IMR-90 (cell line): Measurements from ENCODE around the gene PSMD4. TPM values are rescaled to one million over a fixed set of nuclear protein-coding genes. Genes with fewer than 3 reads are reported as not detected.

Source experiments
- ATAC-seq: fragments of 200-7000 bp; cut with Tn5 transposase; 2 replicates; pipeline ENCODE4 v1.9.1; 2020; ENCODE audit warnings: low read depth, mild to moderate bottlenecking, moderate library complexity
- BruUV-seq: library from RNA; stranded (reverse); fragments of 400-500 nt; replicated peaks from 2 replicates; lab custom pipeline; 2021; lab: Mats Ljungman, UMichigan
- CTCF ChIA-PET: fragments of 300-600 bp; formaldehyde crosslinking; extraction: SDS; loops from one replicate; lab custom pipeline; 2021; ENCODE audit warnings: antibody characterized with exemption; lab: Yijun Ruan, JAX
- POLR2A ChIA-PET: fragments of 300-600 bp; sonication (Branson Sonifier 250); formaldehyde crosslinking; loops from one replicate; lab custom pipeline; 2022; ENCODE audit warnings: antibody characterized with exemption; ENCODE audit not compliant: unreplicated experiment; lab: Charles Lee
- DNase-seq: peaks from one replicate; pipeline ENCODE4 v3.0.0; 2013
- H2AFZ ChIP-seq: replicated peaks from 2 replicates; pipeline ENCODE3; 2013; ENCODE audit warnings: low read length, mild to moderate bottlenecking; ENCODE audit not compliant: poor library complexity
- H2AK5ac ChIP-seq: 2 replicates; pipeline ENCODE4 v1.6.1; 2013; ENCODE audit warnings: low read depth, low read length, inconsistent platforms
- H2AK9ac ChIP-seq: replicated peaks from 2 replicates; pipeline ENCODE3; 2013; ENCODE audit warnings: mild to moderate bottlenecking, low read depth, low read length, moderate library complexity; ENCODE audit not compliant: poor library complexity
- H2BK120ac ChIP-seq: 2 replicates; pipeline ENCODE4 v1.6.1; 2013; ENCODE audit warnings: low read depth, low read length, inconsistent platforms
- H2BK15ac ChIP-seq: 3 replicates; pipeline ENCODE4 v1.6.1; 2013; ENCODE audit warnings: low read depth, low read length, inconsistent platforms
- H2BK20ac ChIP-seq: 2 replicates; pipeline ENCODE4 v1.6.1; 2013; ENCODE audit warnings: low read depth, mild to moderate bottlenecking, inconsistent platforms, low read length, moderate library complexity
- H2BK5ac ChIP-seq: 2 replicates; pipeline ENCODE4 v1.6.1; 2013; ENCODE audit warnings: mild to moderate bottlenecking, low read depth, low read length, inconsistent platforms; ENCODE audit not compliant: poor library complexity, severe bottlenecking
- H3K14ac ChIP-seq: replicated peaks from 2 replicates; pipeline ENCODE4 v1.6.1; 2013; ENCODE audit warnings: low read depth, low read length, inconsistent platforms
- H3K18ac ChIP-seq: 2 replicates; pipeline ENCODE4 v1.6.1; 2013; ENCODE audit warnings: low read depth, low read length, control low read depth
- H3K23ac ChIP-seq: 2 replicates; pipeline ENCODE4 v1.6.1; 2013; ENCODE audit warnings: low read depth, low read length, inconsistent platforms
- H3K27ac ChIP-seq: 2 replicates; pipeline ENCODE4 v1.5.1; 2013; ENCODE audit warnings: mild to moderate bottlenecking, control low read depth, low read length; ENCODE audit not compliant: insufficient read depth
- H3K27me3 ChIP-seq: 2 replicates; pipeline ENCODE4 v1.6.1; 2013; ENCODE audit warnings: low read length; ENCODE audit not compliant: control insufficient read depth, insufficient read depth
- H3K36me3 ChIP-seq: 2 replicates; pipeline ENCODE4 v1.6.1; 2013; ENCODE audit warnings: low read length, mixed read lengths; ENCODE audit not compliant: control insufficient read depth, insufficient read depth
- H3K4ac ChIP-seq: 2 replicates; pipeline ENCODE4 v1.6.1; 2013; ENCODE audit warnings: low read depth, low read length, inconsistent platforms
- H3K4me1 ChIP-seq: 2 replicates; pipeline ENCODE4 v1.6.1; 2013; ENCODE audit warnings: low read length, mixed read lengths; ENCODE audit not compliant: control insufficient read depth, insufficient read depth
- H3K4me2 ChIP-seq: 2 replicates; pipeline ENCODE4 v1.6.1; 2013; ENCODE audit warnings: low read depth, mild to moderate bottlenecking, control low read depth, low read length, moderate library complexity
- H3K4me3 ChIP-seq: 2 replicates; pipeline ENCODE4 v1.5.1; 2013; ENCODE audit warnings: low read depth, mild to moderate bottlenecking, control low read depth, low read length, moderate library complexity; ENCODE audit not compliant: insufficient read depth
- H3K56ac ChIP-seq: 2 replicates; pipeline ENCODE4 v1.6.1; 2013; ENCODE audit warnings: low read length, inconsistent platforms; ENCODE audit not compliant: insufficient read depth; ENCODE audit errors: extremely low read depth
- H3K79me1 ChIP-seq, 2 experiments: 2 replicates each; pipeline ENCODE4 v1.6.1; 2013; ENCODE audit warnings: low read length in 2 of 2, inconsistent platforms in 1 of 2, low read depth in 1 of 2
- H3K9ac ChIP-seq: 2 replicates; pipeline ENCODE4 v1.6.1; 2013; ENCODE audit warnings: low read depth, low read length, control low read depth
- H3K9me1 ChIP-seq: 2 replicates; pipeline ENCODE4 v1.6.1; 2013; ENCODE audit warnings: low read length, inconsistent platforms; ENCODE audit not compliant: insufficient read depth
- H3K9me3 ChIP-seq: 2 replicates; pipeline ENCODE4 v1.6.1; 2013; ENCODE audit warnings: low read length; ENCODE audit not compliant: control insufficient read depth, insufficient read depth
- H4K20me1 ChIP-seq: 2 replicates; pipeline ENCODE4 v1.6.1; 2013; ENCODE audit warnings: low read length, inconsistent platforms; ENCODE audit not compliant: insufficient read depth
- H4K5ac ChIP-seq: 2 replicates; pipeline ENCODE4 v1.6.1; 2013; ENCODE audit warnings: mild to moderate bottlenecking, low read depth, low read length, control low read depth
- H4K8ac ChIP-seq, 2 experiments: 2 replicates each; pipeline ENCODE4 v1.6.1; 2013; ENCODE audit warnings: low read depth in 2 of 2, low read length in 2 of 2, control low read depth in 1 of 2, inconsistent platforms in 1 of 2
- H4K91ac ChIP-seq: 2 replicates; pipeline ENCODE4 v1.6.1; 2013; ENCODE audit warnings: low read depth, low read length, inconsistent platforms; ENCODE audit not compliant: insufficient read depth
- BHLHE40 ChIP-seq: fragments of 150-350 bp; IDR thresholded peaks from 2 replicates; pipeline ENCODE4 v1.6.1; 2016; ENCODE audit warnings: mild to moderate bottlenecking, low read depth, low read length
- RCOR1 ChIP-seq: IDR thresholded peaks from 2 replicates; pipeline ENCODE4 v1.6.1; 2012; ENCODE audit warnings: mild to moderate bottlenecking, low read length, improper control_type of control experiment; ENCODE audit not compliant: insufficient replicate concordance
- WGBS, 2 experiments: methylation state at CpG; one replicate each; pipeline versions ENCODE4 v1.1.5 to v1.1.7; 2013; ENCODE audit warnings: missing lambda C conversion rate in 2 of 2; ENCODE audit not compliant: insufficient read length in 1 of 2; ENCODE audit errors: extremely low coverage in 2 of 2; 5-methylcytosine and 5-hydroxymethylcytosine counted together
- dilution Hi-C: fragments of 300-500 bp; cut with HindIII; formaldehyde crosslinking; loops from one replicate; pipeline ENCODE4 v1.14.3; 2018; ENCODE audit warnings: low sequenced_read_pairs; ENCODE audit not compliant: unreplicated experiment
- in situ Hi-C: fragments of 300-500 bp; cut with MboI; formaldehyde crosslinking; loops from 3 replicates; pipeline ENCODE4 v1.14.3; 2019; ENCODE audit warnings: low sequenced_read_pairs, inconsistent platforms, mixed read lengths
- intact Hi-C: fragments of 100-400 bp; cut with micrococcal nuclease; formaldehyde crosslinking; loops from 2 replicates; pipeline ENCODE4 v1.10.0; 2022
- polyA plus RNA-seq, 3 experiments: library from polyadenylated mRNA; depleted of rRNA; stranded (reverse); fragments of >200 nt; gene quantifications; 2 replicates each; pipeline ENCODE4 v1.2.3, GENCODE V29; 2012; ENCODE audit warnings: low replicate concordance in 1 of 3
- total RNA-seq: library from RNA; depleted of rRNA; stranded (reverse); fragments of >200 nt; gene quantifications from 2 replicates; pipeline ENCODE4 v1.2.3, GENCODE V29; 2012

PSMD4 gene
- total and polyA plus RNA-seq, 2 of the 4 experiments (the other 2 are of a cell fraction), result 289 to 314 TPM

DNA sequence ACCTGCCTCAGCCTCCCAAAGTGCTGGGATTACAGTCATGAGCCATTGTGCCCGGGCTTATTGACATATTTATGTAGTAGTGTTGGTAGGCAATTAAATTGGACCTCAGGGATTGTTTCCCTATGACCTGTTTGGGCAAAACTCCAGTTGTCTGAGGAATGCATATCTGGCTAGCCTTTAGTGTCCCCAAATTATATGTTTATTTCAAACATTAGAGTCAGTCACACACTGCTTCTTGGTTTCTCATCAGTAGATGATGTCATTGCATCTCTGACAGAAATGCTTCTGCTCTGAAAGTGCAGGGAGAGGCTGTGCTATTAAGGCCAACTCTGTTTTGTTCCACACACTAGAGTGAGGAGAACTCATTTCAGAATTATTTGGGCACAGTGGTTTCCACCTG, 43.7 kb upstream of the PSMD4 start:
- H2AFZ ChIP-seq, result no peak overlapping the region
- no peak overlapping the region for H3K56ac ChIP-seq
- no peak overlapping the region for H3K23ac ChIP-seq
- H2BK120ac ChIP-seq, result no peak overlapping the region
- peaks cover 32% of the 10 kb centered on the region for H3K36me3 ChIP-seq
- WGBS, 2 experiments, result no CpG with 5 or more reads among the region's 1 CpG
- no peaks in the 10 kb centered on the region for H3K27me3 ChIP-seq
- POLR2A ChIA-PET, result no interaction called here
- no TSS peak for BruUV-seq
- H3K27ac ChIP-seq, result 0 out of 2 replicates have a peak overlapping the region, but pooled peaks have one; percentile 4
- peaks cover 77% of the 10 kb centered on the region for H4K20me1 ChIP-seq
- no peak overlapping the region for H2BK5ac ChIP-seq
- dilution Hi-C loops (no loop called here), in situ Hi-C loops (no loop called here), intact Hi-C loops (no loop called here)
- H3K4me2 ChIP-seq, result no peak overlapping the region
- no peak overlapping the region for H3K9ac ChIP-seq
- H2AK9ac ChIP-seq, result no peak overlapping the region
- no peak overlapping the region for H3K14ac ChIP-seq
- H3K9me3 ChIP-seq, result no peaks in the 10 kb centered on the region
- ATAC-seq, result peak; percentile 86
- no peak overlapping the region for H2BK15ac ChIP-seq
- no peak overlapping the region for H3K4me3 ChIP-seq
- no peak overlapping the region for H4K91ac ChIP-seq
- peak; percentile 72 for DNase-seq
- H3K4ac ChIP-seq, result no peak overlapping the region
- H3K18ac ChIP-seq, result no peak overlapping the region
- H3K79me1 ChIP-seq, result peaks cover 0 to 63% of the 10 kb centered on the region in 2 experiments; a peak in 3 of 4 replicates
- H4K8ac ChIP-seq, result no peak overlapping the region
- no peak overlapping the region for H2BK20ac ChIP-seq
- 0 out of 2 replicates have a peak, but pooled peaks have one; percentile 8 for TF ChIP-seq BHLHE40
- TF ChIP-seq RCOR1, result no peak
- no peak overlapping the region for H2AK5ac ChIP-seq
- H3K9me1 ChIP-seq, result peaks cover 8% of the 10 kb centered on the region; the same call in 1 of the 2 replicates
- CTCF ChIA-PET, result no interaction called here
- H4K5ac ChIP-seq, result no peak overlapping the region
- peaks cover 1% of the 10 kb centered on the region; the same call in 1 of the 2 replicates for H3K4me1 ChIP-seq
